Skin epidermis (tissue), 12 donors: ENCODE measurements around the gene MYLK3.
A peak's percentile ranks its signal among the peaks of the same experiment; 100 is the strongest.
"Not testable (repeated sequence)": the region's sequence is repeated elsewhere in the genome, so short reads cannot be mapped to it uniquely, and the experiment has no call there.

ENCODE experiments used
- H3K27ac ChIP-seq, 21 experiments: fragments of 200-600 bp; sonication (generic) in 11 of 21; one replicate each; pipeline ENCODE4 v1.5.0; 2020; ENCODE audit warnings: mild to moderate bottlenecking in 3 of 21, inconsistent platforms in 2 of 21, moderate library complexity in 2 of 21
- H3K4me3 ChIP-seq, 7 experiments: fragments of 200-600 bp; sonication (generic) in 2 of 7; one replicate each; pipeline ENCODE4 v1.5.0; 2020; ENCODE audit warnings: inconsistent platforms in 2 of 7, mild to moderate bottlenecking in 2 of 7, moderate library complexity in 1 of 7

MYLK3 gene

GRCh38 chr16:46747777-46748651 is at the start of gene MYLK3:
TSS of gene MYLK3 (minus strand) at chr16:46748344. CDS start at chr16:46748193, 151 bp downstream.
- Histone ChIP-seq H3K27ac (no peak within 1 kb of the TSS), H3K4me3 (no peak within 1 kb of the TSS)

GRCh38 chr16:46797501-46797900 is 49.4 kb upstream of the MYLK3 start:
- Histone ChIP-seq H3K4me3 (no peak overlapping the region), H3K27ac (no peak overlapping the region)

DNA sequence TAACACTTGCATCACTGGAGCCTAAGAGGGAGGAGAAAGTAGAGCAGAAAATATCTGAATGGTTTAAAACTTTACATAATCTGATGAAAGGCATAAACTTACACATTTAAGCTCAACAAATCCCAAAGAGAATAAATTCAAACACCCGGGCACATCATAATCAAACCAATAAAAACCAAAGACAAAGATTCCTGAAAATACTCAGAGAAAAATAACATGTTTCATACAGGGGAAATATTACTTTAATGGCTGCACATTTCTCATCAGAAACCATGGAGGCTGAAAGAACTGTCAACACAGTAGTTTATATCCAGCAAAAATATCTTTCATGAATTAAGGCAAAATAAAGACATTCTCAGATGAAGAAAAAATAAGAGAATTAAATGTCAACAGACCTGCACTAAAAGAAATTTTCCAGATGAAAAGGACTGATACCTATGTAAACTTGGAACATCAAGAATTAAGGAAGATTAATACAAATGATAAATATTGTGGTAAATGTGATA is 48.7 kb upstream of the MYLK3 start:
- Histone ChIP-seq H3K27ac (no peak overlapping the region), H3K4me3 (no peak overlapping the region)

GRCh38 chr16:46793841-46794240 is 45.7 kb upstream of the MYLK3 start:
- Histone ChIP-seq H3K4me3 (no peak overlapping the region), H3K27ac (no peak overlapping the region)

DNA sequence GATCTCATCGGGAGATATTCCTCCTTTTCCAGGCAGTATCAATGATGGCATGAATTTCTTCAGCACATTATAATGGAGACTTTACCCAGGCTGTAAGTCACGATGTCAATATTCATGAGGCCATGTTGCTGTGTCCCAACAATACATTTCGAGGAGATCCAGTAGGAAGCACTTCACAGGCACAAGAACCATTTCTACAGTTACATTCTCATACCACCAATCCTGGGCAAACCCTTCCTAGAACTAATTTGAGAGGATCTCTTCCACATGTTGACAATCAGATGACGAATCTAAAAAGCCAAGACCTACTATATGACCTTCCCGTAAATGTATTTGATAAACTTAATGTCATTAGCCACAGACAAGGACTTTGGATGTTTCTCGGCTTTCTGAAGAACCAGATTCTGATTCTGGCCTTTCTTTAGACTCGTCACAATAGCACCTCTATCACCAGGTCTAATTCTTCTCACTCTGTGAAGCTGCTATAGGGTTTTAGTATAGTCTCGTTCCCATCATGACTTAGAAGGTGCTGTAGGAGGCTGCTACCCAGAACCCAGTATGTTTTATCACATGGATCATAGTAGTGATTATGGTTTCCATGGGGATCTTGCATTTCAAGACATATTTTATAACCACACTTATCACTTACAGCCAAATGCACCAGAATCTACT is 42.6 kb upstream of the MYLK3 start:
- peak overlapping the region in 4 of 7 experiments; percentile 36 to 62 (median 52) for H3K4me3 ChIP-seq
- peak overlapping the region in 6 of 21 experiments; percentile 44 to 63 (median 57) for H3K27ac ChIP-seq

DNA sequence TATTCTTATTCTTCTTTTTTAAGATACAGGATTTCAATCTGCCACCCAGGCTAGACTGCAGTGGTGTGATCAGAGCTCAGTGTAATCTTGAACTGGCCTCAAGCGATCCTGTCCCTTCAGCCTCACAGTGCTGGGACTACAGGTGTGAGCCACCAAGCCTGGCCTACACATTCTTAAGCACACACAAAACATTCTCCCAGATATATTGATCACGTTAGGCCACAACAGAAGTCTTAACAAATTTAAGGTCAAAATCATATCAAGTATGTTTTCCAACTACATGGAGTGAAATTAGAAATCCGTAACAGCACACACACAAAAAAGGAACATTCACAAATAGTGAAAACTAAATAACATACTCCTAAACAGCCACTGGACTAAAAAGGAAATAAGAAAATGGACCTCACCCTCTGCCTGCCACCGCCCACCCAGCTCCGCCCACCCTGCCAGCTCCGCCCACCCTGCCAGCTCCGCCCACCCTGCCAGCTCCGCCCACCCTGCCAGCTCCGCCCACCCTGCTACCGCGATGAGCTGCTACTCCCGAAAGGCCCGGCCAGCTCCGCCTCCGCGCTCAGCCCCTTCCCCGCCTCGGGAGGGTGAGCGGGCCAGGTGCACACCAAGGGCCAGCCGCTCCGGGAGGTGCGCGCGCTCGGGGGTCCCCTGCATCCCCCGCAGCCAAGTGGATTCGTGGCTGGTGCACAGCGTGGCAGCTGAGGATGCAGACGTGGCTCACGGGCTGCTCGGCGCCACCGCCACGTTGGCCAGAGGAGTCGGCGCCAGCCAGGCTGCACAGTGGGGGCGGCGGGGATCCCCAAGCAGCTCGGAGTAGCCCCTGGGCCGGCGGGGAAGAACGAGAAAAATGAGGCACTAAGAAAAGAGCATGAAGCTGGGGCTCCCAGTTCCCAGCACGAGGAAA is 41.6 kb upstream of the MYLK3 start:
- peak overlapping the region in 12 of 21 experiments; percentile 4 to 63 (median 52) for H3K27ac ChIP-seq
- H3K4me3 ChIP-seq = peak overlapping the region; percentile 36 to 62 (median 49)

- H3K4me3 ChIP-seq = no peak overlapping the region
- H3K27ac ChIP-seq = peak overlapping the region in 3 of 21 experiments; percentile 24 to 36 (median 34)
These were observed 40.8 kb upstream of the MYLK3 start for GRCh38 chr16:46788891-46789474.

GRCh38 chr16:46787909-46788308 is 39.8 kb upstream of the MYLK3 start:
- H3K4me3 ChIP-seq = no peak overlapping the region

DNA sequence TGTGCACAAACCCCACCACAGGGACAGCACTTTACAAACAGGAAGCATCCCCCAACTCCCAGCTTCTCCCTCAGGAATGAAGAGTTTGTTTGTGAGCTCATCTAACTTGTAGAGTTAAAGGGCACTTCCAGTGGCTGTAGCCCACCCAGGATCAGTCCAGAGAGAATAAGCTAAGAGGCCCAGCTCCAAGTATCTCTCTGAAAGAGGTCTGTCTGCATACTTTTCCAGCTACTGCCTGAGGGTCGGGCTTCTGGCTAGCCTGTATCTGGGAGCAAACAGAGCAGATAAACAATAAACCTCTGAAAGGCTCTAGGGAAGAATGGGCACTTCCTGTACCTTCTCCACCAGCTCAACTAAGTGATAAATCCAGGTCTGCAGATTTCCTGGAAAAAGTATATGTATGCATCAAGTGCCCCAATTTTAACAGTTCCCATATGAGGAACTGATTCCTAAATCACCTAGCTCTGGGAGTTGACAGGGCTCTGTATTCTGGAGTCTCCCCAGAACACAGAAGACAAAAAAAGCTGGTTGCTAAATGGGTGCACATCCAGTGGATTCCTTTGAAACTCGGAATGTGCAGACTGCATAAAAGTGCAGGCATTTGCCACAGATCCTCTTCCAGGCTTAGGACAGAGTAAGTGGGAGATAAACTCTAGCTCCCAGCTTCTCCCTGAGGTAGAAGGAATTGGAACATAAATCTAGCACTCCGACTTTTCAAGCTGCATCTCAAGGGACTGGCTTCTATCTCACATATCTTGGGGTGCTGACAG is 37.1 kb upstream of the MYLK3 start:
- Histone ChIP-seq H3K4me3 (no peak overlapping the region), H3K27ac (no peak overlapping the region)

More at GRCh38 chr16:46787909-46788308, 39.8 kb upstream of the MYLK3 start:
- no peak overlapping the region for H3K27ac ChIP-seq

DNA sequence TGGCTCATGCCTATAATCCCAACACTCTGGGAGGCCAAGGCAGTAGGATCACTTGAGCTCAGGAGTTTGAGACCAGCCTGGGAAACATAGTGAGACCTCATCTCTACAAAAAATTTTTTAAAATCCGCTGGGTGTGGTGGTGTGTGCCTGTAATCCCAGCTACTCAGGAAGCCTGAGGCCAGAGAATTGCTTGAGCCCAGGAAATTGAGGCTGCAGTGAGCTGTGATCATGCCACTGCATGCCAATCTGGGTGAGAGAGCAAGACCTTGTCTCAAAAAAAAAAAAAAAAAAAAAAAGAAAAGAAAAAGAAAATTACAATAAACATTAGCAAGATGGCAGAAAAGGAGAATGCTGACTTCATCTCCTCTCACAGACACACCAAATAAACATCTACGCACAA is 36.4 kb upstream of the MYLK3 start:
- H3K27ac ChIP-seq, H3K4me3 ChIP-seq: not testable (repeated sequence)

GRCh38 chr16:46783800-46784199 is 35.7 kb upstream of the MYLK3 start:
- Histone ChIP-seq H3K4me3 (no peak overlapping the region), H3K27ac (no peak overlapping the region)

DNA sequence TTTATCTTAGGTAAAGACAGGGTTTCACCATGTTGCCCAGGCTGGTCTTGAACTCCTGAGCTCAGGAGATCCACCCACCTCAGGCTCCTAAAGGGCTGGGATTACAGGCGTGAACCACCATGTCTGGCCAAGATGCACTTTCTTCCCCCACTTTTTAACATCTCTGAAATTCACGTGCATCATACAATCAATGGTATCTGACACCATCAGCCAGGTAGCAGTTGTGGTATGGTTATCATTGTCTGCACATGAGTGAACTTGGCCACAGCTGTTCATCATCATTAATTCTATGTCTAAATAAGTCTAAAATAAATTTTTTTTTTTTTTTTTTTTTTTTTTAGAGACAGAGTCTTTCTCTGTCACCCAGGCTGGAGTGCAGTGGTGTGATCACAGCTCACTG is 34.2 kb upstream of the MYLK3 start:
- Histone ChIP-seq H3K4me3 (no peak overlapping the region), H3K27ac (no peak overlapping the region)

DNA sequence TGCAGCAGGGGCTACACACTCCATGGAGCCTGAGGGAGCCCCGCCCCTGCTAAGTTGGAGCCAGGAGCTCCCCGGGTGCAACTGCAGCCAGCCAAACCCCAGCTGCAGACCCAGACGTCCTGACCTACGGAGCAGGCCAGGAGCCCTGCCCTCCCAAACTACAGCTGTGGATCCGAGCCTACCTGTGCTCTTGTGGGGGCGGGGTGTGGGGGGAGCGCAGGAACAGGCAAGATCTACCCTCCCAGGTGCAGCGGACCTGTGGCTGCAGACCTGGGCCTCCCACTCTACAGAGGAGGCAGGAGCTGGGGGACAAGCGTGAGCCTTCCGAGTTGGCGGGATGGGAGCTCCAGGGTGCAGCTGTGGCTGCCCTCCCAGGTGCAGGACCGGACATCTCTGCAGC is 29.7 kb upstream of the MYLK3 start:
- no peak overlapping the region for H3K4me3 ChIP-seq

DNA sequence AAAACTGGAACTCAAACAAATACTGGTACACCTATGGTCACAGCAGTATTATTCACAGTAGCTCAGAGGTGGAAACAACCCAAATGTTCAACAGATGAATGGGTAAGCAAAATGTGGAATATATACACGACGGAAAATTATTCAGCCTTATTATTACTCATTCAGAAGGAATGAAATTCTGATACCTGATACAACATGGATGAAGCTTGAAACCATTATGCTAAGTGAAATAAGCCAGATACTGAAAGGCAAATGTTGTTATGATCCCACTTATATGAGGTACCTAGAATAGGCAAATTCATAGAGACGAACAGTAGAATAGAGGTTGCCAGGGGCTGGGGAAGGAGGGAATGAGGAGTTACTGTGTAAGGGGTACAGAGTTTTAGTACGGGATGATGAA is 27.1 kb upstream of the MYLK3 start:
- H3K4me3 ChIP-seq = no peak overlapping the region
- H3K27ac ChIP-seq = no peak overlapping the region

More for the DNA sequence above, 29.7 kb upstream of the MYLK3 start:
- H3K27ac ChIP-seq = no peak overlapping the region

- no peak overlapping the region for H3K27ac ChIP-seq
- no peak overlapping the region for H3K4me3 ChIP-seq
These were observed 26.6 kb upstream of the MYLK3 start for GRCh38 chr16:46774743-46775177.

DNA sequence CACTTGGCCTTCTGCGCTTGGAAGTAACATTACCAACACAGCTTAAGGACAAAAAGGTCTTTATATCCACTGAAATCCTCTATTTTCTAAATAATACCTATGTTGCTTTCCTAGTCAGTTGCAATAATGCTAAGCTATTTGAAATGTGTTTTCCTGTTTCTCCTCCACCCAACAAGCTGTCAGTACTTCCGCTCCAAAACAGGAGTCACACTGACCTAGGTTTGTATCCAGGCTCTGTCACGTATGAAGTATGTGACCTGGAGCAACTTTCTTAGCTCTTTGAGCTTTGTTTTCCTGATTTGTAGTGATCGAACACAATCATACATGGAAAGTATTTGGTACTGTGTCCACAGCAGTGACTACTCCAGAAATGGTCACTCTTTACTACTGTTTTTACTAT is 24.3 kb upstream of the MYLK3 start:
- Histone ChIP-seq H3K27ac (no peak overlapping the region), H3K4me3 (no peak overlapping the region)

DNA sequence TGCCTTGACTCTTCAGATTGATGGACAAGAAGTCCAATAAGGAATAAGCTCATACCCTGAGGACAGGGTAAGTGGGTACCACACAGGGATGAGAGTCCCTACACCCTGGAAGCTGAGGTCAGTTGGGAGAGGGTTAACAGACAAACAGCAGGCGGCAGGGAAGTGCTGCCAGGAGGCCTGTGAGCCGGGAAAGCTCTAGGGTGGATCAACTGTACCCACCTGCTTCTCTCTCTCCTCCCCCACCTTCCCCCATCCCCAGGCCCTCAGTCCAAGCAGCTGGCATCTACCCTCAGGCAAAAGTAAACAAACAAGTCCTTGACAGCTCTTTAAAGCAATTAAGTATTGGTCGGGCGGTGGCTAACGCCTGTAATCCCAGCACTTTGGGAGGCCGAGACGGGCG is 20.7 kb upstream of the MYLK3 start:
- H3K4me3 ChIP-seq = no peak overlapping the region
- no peak overlapping the region for H3K27ac ChIP-seq

GRCh38 chr16:46765050-46765449 is 16.9 kb upstream of the MYLK3 start:
- no peak overlapping the region for H3K4me3 ChIP-seq
- H3K27ac ChIP-seq = no peak overlapping the region

DNA sequence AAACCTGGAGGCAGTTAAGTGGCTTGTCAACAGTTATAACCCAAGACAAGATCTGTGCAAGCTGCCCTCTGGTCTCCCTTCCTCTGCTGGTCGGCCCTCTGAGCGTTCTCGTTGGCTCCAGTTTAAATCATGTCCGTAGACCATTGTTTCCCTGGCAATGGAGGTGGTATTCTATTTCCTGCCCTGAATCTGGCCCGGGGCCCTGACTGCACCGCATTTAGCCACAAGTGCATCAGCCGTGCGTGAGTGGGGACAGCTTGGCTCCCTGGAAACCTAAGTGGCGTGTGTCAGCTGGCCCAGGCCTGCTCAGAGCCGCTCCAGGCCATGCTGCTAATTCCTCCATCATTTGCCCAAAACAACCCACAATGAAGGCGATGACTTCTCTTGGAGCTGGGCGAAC is 15.0 kb upstream of the MYLK3 start:
- Histone ChIP-seq H3K27ac (no peak overlapping the region), H3K4me3 (no peak overlapping the region)
